Muscle layer of duodenum (tissue), 2 donors: ENCODE results near the gene CFAP77.

ENCODE experiments used
- H3K27ac ChIP-seq: one replicate; pipeline ENCODE4 v1.7.0; 2013; ENCODE audit warnings: mild to moderate bottlenecking, low read length
- H3K27me3 ChIP-seq: one replicate; pipeline ENCODE4 v1.7.0; 2013; ENCODE audit warnings: low read depth, mild to moderate bottlenecking, control low read depth, low read length
- H3K36me3 ChIP-seq, 2 donors: one replicate each; pipeline ENCODE4 v1.7.0; 2013; ENCODE audit warnings: low read length in 2 of 2, control low read depth in 1 of 2, mild to moderate bottlenecking in 1 of 2; ENCODE audit not compliant: insufficient read depth in 2 of 2, control insufficient read depth in 1 of 2
- H3K4me1 ChIP-seq, 2 donors: one replicate each; pipeline ENCODE4 v1.7.0; 2013; ENCODE audit warnings: low read length in 2 of 2, mild to moderate bottlenecking in 2 of 2, control low read depth in 1 of 2, moderate library complexity in 1 of 2; ENCODE audit not compliant: insufficient read depth in 2 of 2, control insufficient read depth in 1 of 2
- H3K4me3 ChIP-seq, 2 donors: one replicate each; pipeline ENCODE4 v1.7.0; 2013; ENCODE audit warnings: low read length in 2 of 2, low read depth in 1 of 2, mild to moderate bottlenecking in 1 of 2
- H3K9me3 ChIP-seq, 2 donors: one replicate each; pipeline ENCODE4 v1.7.0; 2013; ENCODE audit warnings: low read length in 2 of 2, control low read depth in 1 of 2, mild to moderate bottlenecking in 1 of 2; ENCODE audit not compliant: control insufficient read depth in 1 of 2
- donor health status: healthy.

The CFAP77 gene

GRCh38 chr9:132509928-132510874 lies 100.2 kb downstream of the CFAP77 start:
- Histone ChIP-seq H3K36me3 (no peaks in the 10 kb centered on the region), H3K27me3 (peaks cover 3% of the 10 kb centered on the region), H3K27ac (no peak overlapping the region), H3K4me1 (peaks cover 0 to 6% of the 10 kb centered on the region in 2 donors), H3K9me3 (no peaks in the 10 kb centered on the region), H3K4me3 (no peak overlapping the region)

- Histone ChIP-seq H3K9me3 (no peaks in the 10 kb centered on the region), H3K4me1 (peaks cover 0 to 6% of the 10 kb centered on the region in 2 donors), H3K36me3 (no peaks in the 10 kb centered on the region), H3K27me3 (peaks cover 3% of the 10 kb centered on the region), H3K4me3 (no peak overlapping the region), H3K27ac (no peak overlapping the region)
Observed at GRCh38 chr9:132511191-132511999, 101.4 kb downstream of the CFAP77 start.

GRCh38 chr9:132513416-132513815 lies 103.4 kb downstream of the CFAP77 start:
- no peaks in the 10 kb centered on the region for H3K9me3 ChIP-seq
- H3K36me3 ChIP-seq: no peaks in the 10 kb centered on the region
- peaks cover 0 to 6% of the 10 kb centered on the region in 2 donors for H3K4me1 ChIP-seq
- H3K27me3 ChIP-seq: no peaks in the 10 kb centered on the region
- H3K27ac ChIP-seq: no peak overlapping the region
- no peak overlapping the region for H3K4me3 ChIP-seq

GRCh38 chr9:132514011-132514744 lies 104.2 kb downstream of the CFAP77 start:
- Histone ChIP-seq H3K9me3 (no peaks in the 10 kb centered on the region), H3K27ac (no peak overlapping the region), H3K4me3 (no peak overlapping the region), H3K27me3 (no peaks in the 10 kb centered on the region), H3K36me3 (no peaks in the 10 kb centered on the region), H3K4me1 (peaks cover 0 to 6% of the 10 kb centered on the region in 2 donors)

- Histone ChIP-seq H3K4me1 (peaks cover 0 to 3% of the 10 kb centered on the region in 2 donors), H3K27ac (no peak overlapping the region), H3K27me3 (no peaks in the 10 kb centered on the region), H3K4me3 (no peak overlapping the region), H3K36me3 (no peaks in the 10 kb centered on the region), H3K9me3 (no peaks in the 10 kb centered on the region)
Observed at GRCh38 chr9:132514821-132515220, 104.8 kb downstream of the CFAP77 start.

GRCh38 chr9:132516301-132516700 lies 106.3 kb downstream of the CFAP77 start:
- no peaks in the 10 kb centered on the region for H3K27me3 ChIP-seq
- H3K4me1 ChIP-seq: no peaks in the 10 kb centered on the region

GRCh38 chr9:132516911-132517310 lies 106.9 kb downstream of the CFAP77 start:
- Histone ChIP-seq H3K27me3 (no peaks in the 10 kb centered on the region), H3K9me3 (no peaks in the 10 kb centered on the region), H3K4me3 (no peak overlapping the region), H3K27ac (no peak overlapping the region), H3K36me3 (no peaks in the 10 kb centered on the region), H3K4me1 (no peaks in the 10 kb centered on the region)

More at GRCh38 chr9:132516301-132516700, 106.3 kb downstream of the CFAP77 start:
- H3K27ac ChIP-seq: no peak overlapping the region
- H3K4me3 ChIP-seq: no peak overlapping the region
- H3K36me3 ChIP-seq: no peaks in the 10 kb centered on the region
- no peaks in the 10 kb centered on the region for H3K9me3 ChIP-seq

GRCh38 chr9:132517815-132518550 lies 108.0 kb downstream of the CFAP77 start:
- H3K27me3 ChIP-seq: no peaks in the 10 kb centered on the region
- no peaks in the 10 kb centered on the region for H3K36me3 ChIP-seq
- no peaks in the 10 kb centered on the region for H3K4me1 ChIP-seq

GRCh38 chr9:132518626-132519025 lies 108.6 kb downstream of the CFAP77 start:
- no peaks in the 10 kb centered on the region for H3K27me3 ChIP-seq
- no peak overlapping the region for H3K4me3 ChIP-seq
- no peaks in the 10 kb centered on the region for H3K9me3 ChIP-seq

More at GRCh38 chr9:132517815-132518550, 108.0 kb downstream of the CFAP77 start:
- H3K27ac ChIP-seq: no peak overlapping the region
- H3K9me3 ChIP-seq: no peaks in the 10 kb centered on the region
- H3K4me3 ChIP-seq: no peak overlapping the region

GRCh38 chr9:132519033-132519432 lies 109.0 kb downstream of the CFAP77 start:
- Histone ChIP-seq H3K9me3 (no peaks in the 10 kb centered on the region), H3K4me3 (no peak overlapping the region), H3K27me3 (no peaks in the 10 kb centered on the region), H3K4me1 (no peaks in the 10 kb centered on the region), H3K27ac (no peak overlapping the region), H3K36me3 (no peaks in the 10 kb centered on the region)

More at GRCh38 chr9:132518626-132519025, 108.6 kb downstream of the CFAP77 start:
- H3K27ac ChIP-seq: no peak overlapping the region
- H3K36me3 ChIP-seq: no peaks in the 10 kb centered on the region
- H3K4me1 ChIP-seq: no peaks in the 10 kb centered on the region
